SK-N-SH treated with all-trans-retinoic acid at 6 μM for 48 hours (cell line): ENCODE measurements around the gene NLRP1.

Experiments used
- ATAC-seq: fragments of 200-7000 bp; cut with Tn5 transposase; 3 replicates; pipeline ENCODE4 v1.9.1; 2020; ENCODE audit warnings: mild to moderate bottlenecking, moderate library complexity
- ARNTL ChIP-seq: fragments of 450-650 bp; formaldehyde crosslinking; IDR thresholded peaks from 2 replicates; pipeline ENCODE4 v1.5.0; 2020; ENCODE audit warnings: low read depth, mild to moderate bottlenecking, moderate library complexity, borderline replicate concordance
- BACH2 ChIP-seq: fragments of 250-450 bp; sonication (Bioruptor Pico); IDR thresholded peaks from 2 replicates; pipeline ENCODE4 v1.9.0; 2021; ENCODE audit warnings: mild to moderate bottlenecking, borderline replicate concordance
- CSDC2 ChIP-seq: fragments of 250-450 bp; sonication (Bioruptor Pico); IDR thresholded peaks from 2 replicates; pipeline ENCODE4 v1.5.0; 2020; ENCODE audit warnings: mild to moderate bottlenecking, moderate library complexity
- ESRRG ChIP-seq: fragments of 250-450 bp; sonication (Bioruptor Pico); IDR thresholded peaks from 2 replicates; pipeline ENCODE4 v1.6.1; 2021; ENCODE audit warnings: mild to moderate bottlenecking
- GLIS3 ChIP-seq: fragments of 250-450 bp; sonication (Bioruptor Pico); IDR thresholded peaks from 2 replicates; pipeline ENCODE4 v1.5.0; 2020; ENCODE audit warnings: mild to moderate bottlenecking, moderate library complexity
- ISL1 ChIP-seq: fragments of 250-450 bp; sonication (Bioruptor Pico); IDR thresholded peaks from 2 replicates; pipeline ENCODE4 v2.1.2; 2022; ENCODE audit warnings: mild to moderate bottlenecking, moderate library complexity
- OSR1 ChIP-seq: fragments of 250-450 bp; sonication (Bioruptor Pico); IDR thresholded peaks from 2 replicates; pipeline ENCODE4 v1.8.0; 2022; ENCODE audit warnings: moderate library complexity, mild to moderate bottlenecking, inconsistent platforms
- PPARA ChIP-seq: fragments of 250-450 bp; sonication (Bioruptor Pico); IDR thresholded peaks from 2 replicates; pipeline ENCODE4 v1.5.0; 2020; ENCODE audit warnings: mild to moderate bottlenecking, borderline replicate concordance
- RARB ChIP-seq: fragments of 250-450 bp; sonication (Bioruptor Pico); IDR thresholded peaks from 2 replicates; pipeline ENCODE4 v1.8.0; 2021; ENCODE audit warnings: mild to moderate bottlenecking, moderate library complexity
- SNAI2 ChIP-seq: fragments of 250-450 bp; sonication (Bioruptor Pico); IDR thresholded peaks from 2 replicates; pipeline ENCODE4 v1.5.0; 2020; ENCODE audit warnings: mild to moderate bottlenecking, moderate library complexity
- TCF4 ChIP-seq: fragments of 250-450 bp; sonication (Bioruptor Pico); IDR thresholded peaks from 2 replicates; pipeline ENCODE4 v1.8.0; 2021; ENCODE audit warnings: mild to moderate bottlenecking, moderate library complexity, borderline replicate concordance
- TOX ChIP-seq: fragments of 250-450 bp; sonication (Bioruptor Pico); IDR thresholded peaks from 2 replicates; pipeline ENCODE4 v1.8.0; 2021; ENCODE audit warnings: mild to moderate bottlenecking, moderate library complexity, borderline replicate concordance
- ZC3H10 ChIP-seq: fragments of 250-450 bp; sonication (Bioruptor Pico); IDR thresholded peaks from 2 replicates; pipeline ENCODE4 v1.5.1; 2021; ENCODE audit warnings: mild to moderate bottlenecking, moderate library complexity
- ZFP3 ChIP-seq: fragments of 250-450 bp; sonication (Bioruptor Pico); IDR thresholded peaks from 2 replicates; pipeline ENCODE4 v1.5.0; 2020; ENCODE audit warnings: mild to moderate bottlenecking, moderate library complexity
- ZFP30 ChIP-seq: fragments of 450-650 bp; formaldehyde crosslinking; IDR thresholded peaks from 2 replicates; pipeline ENCODE4 v1.5.0; 2022; ENCODE audit warnings: mild to moderate bottlenecking, moderate library complexity
- ZNF70 ChIP-seq: fragments of 450-650 bp; formaldehyde crosslinking; IDR thresholded peaks from 2 replicates; pipeline ENCODE4 v1.5.0; 2020; ENCODE audit warnings: mild to moderate bottlenecking, moderate library complexity
- ZNF8 ChIP-seq: fragments of 450-650 bp; formaldehyde crosslinking; IDR thresholded peaks from 2 replicates; pipeline ENCODE4 v1.5.0; 2020; ENCODE audit warnings: mild to moderate bottlenecking, moderate library complexity
- TF ChIP-seq, protein P1 (sequence below): fragments of 250-450 bp; sonication (Bioruptor Pico); IDR thresholded peaks from 2 replicates; pipeline ENCODE4 v1.8.0; 2021; ENCODE audit warnings: low read depth, mild to moderate bottlenecking, moderate library complexity, borderline replicate concordance
- TF ChIP-seq, protein P2 (sequence below): fragments of 250-450 bp; sonication (Bioruptor Pico); IDR thresholded peaks from 2 replicates; pipeline ENCODE4 v1.5.1; 2020; ENCODE audit warnings: low read depth, mild to moderate bottlenecking, moderate library complexity
- TF ChIP-seq, protein P3 (sequence below): fragments of 250-450 bp; sonication (Bioruptor Pico); IDR thresholded peaks from 2 replicates; pipeline ENCODE4 v1.5.1; 2021; ENCODE audit warnings: mild to moderate bottlenecking, moderate library complexity
- TF ChIP-seq, protein P4 (sequence below): fragments of 250-450 bp; sonication (Bioruptor Pico); IDR thresholded peaks from 2 replicates; pipeline ENCODE4 v1.8.0; 2020; ENCODE audit warnings: mild to moderate bottlenecking, moderate library complexity, borderline replicate concordance
- TF ChIP-seq, protein P5 (sequence below): fragments of 250-450 bp; sonication (Bioruptor Pico); IDR thresholded peaks from 2 replicates; pipeline ENCODE4 v1.5.0; 2020; ENCODE audit warnings: mild to moderate bottlenecking, moderate library complexity

Gene NLRP1

DNA sequence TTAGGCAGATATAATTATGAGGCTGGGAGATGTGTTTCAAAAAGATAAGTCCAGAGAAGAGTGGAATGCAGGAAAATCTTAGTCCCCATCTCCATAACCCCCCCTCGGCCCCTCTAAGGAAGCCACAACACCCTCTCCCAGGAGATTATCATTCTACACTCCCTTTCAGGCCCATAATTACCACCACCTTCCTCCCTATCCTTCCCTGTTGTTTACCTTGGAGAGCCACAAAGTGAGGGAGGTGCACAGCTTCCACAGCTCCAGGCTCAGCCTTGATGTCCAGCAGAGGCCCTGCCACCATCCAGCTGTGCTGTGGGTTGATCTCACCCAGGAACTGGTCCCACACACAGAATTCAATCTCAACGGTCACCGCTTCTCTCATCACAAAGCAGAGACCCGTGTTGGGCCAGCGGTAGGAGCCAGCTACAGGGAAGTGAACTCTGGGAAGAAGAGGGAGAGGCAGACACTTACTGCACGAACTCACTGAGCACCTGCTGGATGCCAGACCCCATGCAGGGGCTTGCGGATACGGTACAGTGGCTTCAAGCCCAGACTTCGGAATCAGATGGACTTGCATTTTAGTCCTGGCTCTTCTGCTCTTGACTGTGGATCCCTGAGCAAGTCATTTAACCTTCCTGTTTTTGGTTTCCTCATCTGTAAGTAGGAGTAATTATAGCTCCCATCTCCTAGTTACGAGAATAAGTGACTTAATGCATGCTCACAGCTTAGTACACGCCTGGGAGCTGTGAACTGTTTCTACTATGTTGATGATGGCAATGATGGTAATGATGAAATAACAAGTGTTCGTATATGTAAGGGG is 53.8 kb downstream of the NLRP1 start:
- no peak for TF ChIP-seq CSDC2
- no peak for TF ChIP-seq ARNTL (CRISPR knock-in tag)
- TF ChIP-seq, protein P1, sequence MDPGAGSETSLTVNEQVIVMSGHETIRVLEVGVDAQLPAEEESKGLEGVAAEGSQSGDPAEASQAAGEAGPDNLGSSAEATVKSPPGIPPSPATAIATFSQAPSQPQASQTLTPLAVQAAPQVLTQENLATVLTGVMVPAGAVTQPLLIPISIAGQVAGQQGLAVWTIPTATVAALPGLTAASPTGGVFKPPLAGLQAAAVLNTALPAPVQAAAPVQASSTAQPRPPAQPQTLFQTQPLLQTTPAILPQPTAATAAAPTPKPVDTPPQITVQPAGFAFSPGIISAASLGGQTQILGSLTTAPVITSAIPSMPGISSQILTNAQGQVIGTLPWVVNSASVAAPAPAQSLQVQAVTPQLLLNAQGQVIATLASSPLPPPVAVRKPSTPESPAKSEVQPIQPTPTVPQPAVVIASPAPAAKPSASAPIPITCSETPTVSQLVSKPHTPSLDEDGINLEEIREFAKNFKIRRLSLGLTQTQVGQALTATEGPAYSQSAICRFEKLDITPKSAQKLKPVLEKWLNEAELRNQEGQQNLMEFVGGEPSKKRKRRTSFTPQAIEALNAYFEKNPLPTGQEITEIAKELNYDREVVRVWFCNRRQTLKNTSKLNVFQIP = no peak
- TF ChIP-seq RARB = no peak
- TF ChIP-seq ESRRG (CRISPR knock-in tag) = no peak
- TF ChIP-seq, protein P2, sequence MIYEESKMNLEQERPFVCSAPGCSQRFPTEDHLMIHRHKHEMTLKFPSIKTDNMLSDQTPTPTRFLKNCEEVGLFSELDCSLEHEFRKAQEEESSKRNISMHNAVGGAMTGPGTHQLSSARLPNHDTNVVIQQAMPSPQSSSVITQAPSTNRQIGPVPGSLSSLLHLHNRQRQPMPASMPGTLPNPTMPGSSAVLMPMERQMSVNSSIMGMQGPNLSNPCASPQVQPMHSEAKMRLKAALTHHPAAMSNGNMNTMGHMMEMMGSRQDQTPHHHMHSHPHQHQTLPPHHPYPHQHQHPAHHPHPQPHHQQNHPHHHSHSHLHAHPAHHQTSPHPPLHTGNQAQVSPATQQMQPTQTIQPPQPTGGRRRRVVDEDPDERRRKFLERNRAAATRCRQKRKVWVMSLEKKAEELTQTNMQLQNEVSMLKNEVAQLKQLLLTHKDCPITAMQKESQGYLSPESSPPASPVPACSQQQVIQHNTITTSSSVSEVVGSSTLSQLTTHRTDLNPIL = no peak
- no peak for TF ChIP-seq ZFP3 (CRISPR knock-in tag)
- TF ChIP-seq, protein P3, sequence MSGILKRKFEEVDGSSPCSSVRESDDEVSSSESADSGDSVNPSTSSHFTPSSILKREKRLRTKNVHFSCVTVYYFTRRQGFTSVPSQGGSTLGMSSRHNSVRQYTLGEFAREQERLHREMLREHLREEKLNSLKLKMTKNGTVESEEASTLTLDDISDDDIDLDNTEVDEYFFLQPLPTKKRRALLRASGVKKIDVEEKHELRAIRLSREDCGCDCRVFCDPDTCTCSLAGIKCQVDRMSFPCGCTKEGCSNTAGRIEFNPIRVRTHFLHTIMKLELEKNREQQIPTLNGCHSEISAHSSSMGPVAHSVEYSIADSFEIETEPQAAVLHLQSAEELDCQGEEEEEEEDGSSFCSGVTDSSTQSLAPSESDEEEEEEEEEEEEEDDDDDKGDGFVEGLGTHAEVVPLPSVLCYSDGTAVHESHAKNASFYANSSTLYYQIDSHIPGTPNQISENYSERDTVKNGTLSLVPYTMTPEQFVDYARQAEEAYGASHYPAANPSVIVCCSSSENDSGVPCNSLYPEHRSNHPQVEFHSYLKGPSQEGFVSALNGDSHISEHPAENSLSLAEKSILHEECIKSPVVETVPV = no peak
- no peak for TF ChIP-seq SNAI2 (CRISPR knock-in tag)
- TF ChIP-seq ZC3H10 (CRISPR knock-in tag) = no peak
- no peak for TF ChIP-seq GLIS3 (CRISPR knock-in tag)
- no peak for TF ChIP-seq BACH2
- TF ChIP-seq, protein P4, sequence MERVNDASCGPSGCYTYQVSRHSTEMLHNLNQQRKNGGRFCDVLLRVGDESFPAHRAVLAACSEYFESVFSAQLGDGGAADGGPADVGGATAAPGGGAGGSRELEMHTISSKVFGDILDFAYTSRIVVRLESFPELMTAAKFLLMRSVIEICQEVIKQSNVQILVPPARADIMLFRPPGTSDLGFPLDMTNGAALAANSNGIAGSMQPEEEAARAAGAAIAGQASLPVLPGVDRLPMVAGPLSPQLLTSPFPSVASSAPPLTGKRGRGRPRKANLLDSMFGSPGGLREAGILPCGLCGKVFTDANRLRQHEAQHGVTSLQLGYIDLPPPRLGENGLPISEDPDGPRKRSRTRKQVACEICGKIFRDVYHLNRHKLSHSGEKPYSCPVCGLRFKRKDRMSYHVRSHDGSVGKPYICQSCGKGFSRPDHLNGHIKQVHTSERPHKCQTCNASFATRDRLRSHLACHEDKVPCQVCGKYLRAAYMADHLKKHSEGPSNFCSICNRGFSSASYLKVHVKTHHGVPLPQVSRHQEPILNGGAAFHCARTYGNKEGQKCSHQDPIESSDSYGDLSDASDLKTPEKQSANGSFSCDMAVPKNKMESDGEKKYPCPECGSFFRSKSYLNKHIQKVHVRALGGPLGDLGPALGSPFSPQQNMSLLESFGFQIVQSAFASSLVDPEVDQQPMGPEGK = no peak
- no peak for TF ChIP-seq ZNF8 (CRISPR knock-in tag)
- no peak for TF ChIP-seq TCF4 (CRISPR knock-in tag)
- TF ChIP-seq ZFP30 = no peak
- TF ChIP-seq PPARA (CRISPR knock-in tag) = no peak
- no peak for TF ChIP-seq TOX
- no peak for TF ChIP-seq ZNF70 (CRISPR knock-in tag)

DNA sequence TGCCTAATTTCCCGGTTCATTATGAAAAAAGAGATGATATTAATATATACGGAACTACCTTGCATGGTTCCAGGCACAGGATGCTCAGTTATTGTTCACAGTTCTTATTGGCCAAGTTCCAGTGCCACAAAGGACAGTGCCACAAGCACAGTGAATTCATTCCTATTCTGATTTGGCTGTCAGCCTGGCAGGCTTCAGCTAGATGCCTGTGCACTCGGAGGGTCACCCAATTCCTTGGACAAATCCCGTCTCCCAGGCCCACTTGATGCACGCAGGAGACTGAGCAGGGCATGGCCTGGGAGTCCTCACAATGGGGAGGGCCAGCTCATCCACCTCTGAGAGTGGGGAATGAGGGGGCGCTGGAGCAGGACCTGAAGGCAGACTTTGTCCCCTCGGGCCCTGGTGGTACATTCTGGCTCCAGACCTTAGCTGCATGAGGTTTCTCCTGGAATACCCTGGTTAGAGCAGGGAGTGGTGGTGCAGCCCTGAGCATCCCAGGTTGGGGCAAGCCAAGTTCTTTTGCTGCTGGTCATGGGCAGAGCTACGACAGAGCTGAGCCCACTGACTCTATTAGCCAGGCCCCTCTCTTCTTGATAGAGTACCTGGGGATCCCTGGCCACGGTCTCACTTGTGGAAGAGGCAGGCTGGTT is 56.6 kb downstream of the NLRP1 start:
- TF ChIP-seq CSDC2 = no peak
- TF ChIP-seq, protein P3 = no peak
- TF ChIP-seq, protein P2 = no peak
- TF ChIP-seq ESRRG (CRISPR knock-in tag) = no peak
- no peak for TF ChIP-seq ZFP30
- TF ChIP-seq SNAI2 (CRISPR knock-in tag) = no peak
- no peak for TF ChIP-seq BACH2
- TF ChIP-seq, protein P5, sequence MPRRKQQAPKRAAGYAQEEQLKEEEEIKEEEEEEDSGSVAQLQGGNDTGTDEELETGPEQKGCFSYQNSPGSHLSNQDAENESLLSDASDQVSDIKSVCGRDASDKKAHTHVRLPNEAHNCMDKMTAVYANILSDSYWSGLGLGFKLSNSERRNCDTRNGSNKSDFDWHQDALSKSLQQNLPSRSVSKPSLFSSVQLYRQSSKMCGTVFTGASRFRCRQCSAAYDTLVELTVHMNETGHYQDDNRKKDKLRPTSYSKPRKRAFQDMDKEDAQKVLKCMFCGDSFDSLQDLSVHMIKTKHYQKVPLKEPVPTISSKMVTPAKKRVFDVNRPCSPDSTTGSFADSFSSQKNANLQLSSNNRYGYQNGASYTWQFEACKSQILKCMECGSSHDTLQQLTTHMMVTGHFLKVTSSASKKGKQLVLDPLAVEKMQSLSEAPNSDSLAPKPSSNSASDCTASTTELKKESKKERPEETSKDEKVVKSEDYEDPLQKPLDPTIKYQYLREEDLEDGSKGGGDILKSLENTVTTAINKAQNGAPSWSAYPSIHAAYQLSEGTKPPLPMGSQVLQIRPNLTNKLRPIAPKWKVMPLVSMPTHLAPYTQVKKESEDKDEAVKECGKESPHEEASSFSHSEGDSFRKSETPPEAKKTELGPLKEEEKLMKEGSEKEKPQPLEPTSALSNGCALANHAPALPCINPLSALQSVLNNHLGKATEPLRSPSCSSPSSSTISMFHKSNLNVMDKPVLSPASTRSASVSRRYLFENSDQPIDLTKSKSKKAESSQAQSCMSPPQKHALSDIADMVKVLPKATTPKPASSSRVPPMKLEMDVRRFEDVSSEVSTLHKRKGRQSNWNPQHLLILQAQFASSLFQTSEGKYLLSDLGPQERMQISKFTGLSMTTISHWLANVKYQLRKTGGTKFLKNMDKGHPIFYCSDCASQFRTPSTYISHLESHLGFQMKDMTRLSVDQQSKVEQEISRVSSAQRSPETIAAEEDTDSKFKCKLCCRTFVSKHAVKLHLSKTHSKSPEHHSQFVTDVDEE (CRISPR knock-in tag) = no peak
- no peak for TF ChIP-seq ZFP3 (CRISPR knock-in tag)
- no peak for TF ChIP-seq TOX
- no peak for TF ChIP-seq ISL1 (CRISPR knock-in tag)
- TF ChIP-seq TCF4 (CRISPR knock-in tag) = no peak
- TF ChIP-seq, protein P1 = no peak
- TF ChIP-seq, protein P4 = no peak
- no peak for TF ChIP-seq RARB
- no peak for TF ChIP-seq OSR1 (CRISPR knock-in tag)

More for the DNA sequence above, 53.8 kb downstream of the NLRP1 start:
- no peak for ATAC-seq

More for the DNA sequence above, 56.6 kb downstream of the NLRP1 start:
- no peak for ATAC-seq
